Astrocyte of the spinal cord (primary cell): ENCODE results near the gene GPATCH2.

Source experiments
- DNase-seq: peaks from one replicate; pipeline ENCODE4 v3.0.0; 2011; ENCODE audit warnings: low read depth, low spot score
- H3K4me3 ChIP-seq: 2 replicates; pipeline ENCODE4 v1.5.1; 2011; ENCODE audit warnings: low read depth, mild to moderate bottlenecking, low read length, moderate library complexity
- CTCF ChIP-seq: IDR thresholded peaks from 2 replicates; pipeline ENCODE4 v1.5.1; 2012; ENCODE audit warnings: low read depth, mild to moderate bottlenecking, low read length, inconsistent platforms
- in situ Hi-C: cut with HindIII; loops from 2 replicates; pipeline ENCODE4 v1.10.0; 2017; ENCODE audit warnings: low sequenced_read_pairs

The GPATCH2 gene

GRCh38 chr1:217443845-217444244 is 187.0 kb downstream of the GPATCH2 start:
- in situ Hi-C loops = no loop called here
- no peak overlapping the region for H3K4me3 ChIP-seq
- TF ChIP-seq CTCF = no peak
- no peak for DNase-seq

DNA sequence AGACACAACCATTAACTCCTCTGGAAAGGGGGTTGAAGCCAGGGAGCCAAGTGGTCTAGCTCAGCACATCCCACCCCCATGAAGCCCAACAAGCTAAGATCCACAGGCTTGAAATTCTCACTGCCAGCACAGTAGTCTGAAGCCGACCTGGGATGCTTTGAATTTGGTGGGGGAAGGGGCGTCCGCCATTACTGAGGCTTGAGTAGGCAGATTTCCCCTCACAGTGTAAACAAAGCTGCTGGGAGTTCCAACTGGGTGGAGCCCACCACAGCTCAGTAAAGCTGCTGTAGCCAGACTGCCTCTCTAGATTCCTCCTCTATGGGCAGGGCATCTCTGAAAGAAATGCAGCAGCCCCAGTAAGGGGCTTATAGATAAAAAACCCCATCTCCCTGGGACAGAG is 193.5 kb downstream of the GPATCH2 start:
- no peak for DNase-seq
- H3K4me3 ChIP-seq = no peak overlapping the region
- TF ChIP-seq CTCF = no peak
- in situ Hi-C loops = no loop called here

- no peak for DNase-seq
- H3K4me3 ChIP-seq = no peak overlapping the region
- TF ChIP-seq CTCF = no peak
- in situ Hi-C loops = no loop called here
Measured at GRCh38 chr1:217435204-217435603, 195.7 kb downstream of the GPATCH2 start.

- TF ChIP-seq CTCF = no peak
- in situ Hi-C loops = no loop called here
- H3K4me3 ChIP-seq = no peak overlapping the region
- DNase-seq = no peak
Measured at GRCh38 chr1:217433664-217434063, 197.2 kb downstream of the GPATCH2 start.

DNA sequence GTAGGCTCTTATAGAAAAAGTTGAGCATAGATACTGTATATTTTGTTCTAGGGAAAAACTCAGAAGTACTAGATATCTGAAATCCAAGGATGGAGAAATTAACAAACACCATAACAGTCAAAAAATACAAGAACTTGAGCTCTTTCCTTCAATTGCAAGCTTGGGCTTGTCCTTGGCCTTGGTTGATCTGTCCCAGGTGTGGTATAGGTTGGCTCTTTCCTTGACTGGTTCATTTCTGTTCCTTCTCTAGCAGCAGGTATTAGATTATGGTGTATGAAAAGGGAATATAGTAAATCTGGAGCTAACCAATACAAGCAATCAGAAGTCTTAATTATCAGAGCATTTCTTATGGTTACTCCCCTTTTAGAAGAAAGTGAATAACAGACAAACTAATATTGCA is 198.6 kb downstream of the GPATCH2 start:
- in situ Hi-C loops = no loop called here
- TF ChIP-seq CTCF = no peak
- no peak for DNase-seq
- H3K4me3 ChIP-seq = no peak overlapping the region

DNA sequence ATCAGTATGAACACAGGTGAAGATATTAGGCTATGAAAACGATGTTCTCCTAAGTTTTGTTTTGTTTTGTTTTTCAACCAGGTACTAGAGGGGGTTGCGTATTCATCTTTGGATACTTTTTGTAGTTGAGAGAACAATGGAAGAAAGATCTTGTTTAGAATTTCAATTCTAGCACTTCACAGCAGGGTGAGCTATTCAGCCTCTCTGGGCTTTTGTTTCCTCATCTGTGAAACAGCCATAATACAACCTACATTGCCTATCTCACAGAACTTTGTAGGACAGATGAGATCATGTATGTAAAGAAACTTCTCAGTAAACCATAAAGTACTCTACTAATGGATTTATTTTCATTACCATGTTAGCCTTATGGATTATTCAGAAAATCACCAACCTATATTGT is 199.5 kb downstream of the GPATCH2 start:
- H3K4me3 ChIP-seq = no peak overlapping the region
- in situ Hi-C loops = no loop called here
- TF ChIP-seq CTCF = no peak
- no peak for DNase-seq

DNA sequence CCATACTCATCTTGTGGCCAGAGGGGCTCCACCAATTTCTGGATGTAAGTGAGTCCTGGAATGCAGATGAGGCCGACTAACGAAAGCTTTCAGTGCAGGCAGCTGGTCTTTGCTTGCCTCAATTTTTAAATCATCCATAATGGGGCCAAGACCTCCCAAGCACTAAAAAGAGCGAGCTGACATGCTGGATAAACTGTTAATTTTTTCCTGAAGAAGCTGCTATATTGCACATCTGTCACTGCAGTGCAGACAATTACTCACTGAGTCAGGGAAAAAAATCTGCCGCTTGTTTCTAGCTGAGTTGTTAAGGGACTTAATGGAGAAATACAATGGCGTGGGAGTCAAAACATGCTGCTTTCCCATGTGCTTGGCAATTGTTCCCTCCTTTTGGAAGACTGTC is 205.5 kb downstream of the GPATCH2 start:
- DNase-seq = no peak
- no peak for TF ChIP-seq CTCF
- in situ Hi-C loops = no loop called here

More for the DNA sequence above, 205.5 kb downstream of the GPATCH2 start:
- H3K4me3 ChIP-seq = no peak overlapping the region
